ENCODE measurements around the gene NUDT2. TPM values are rescaled to one million over a fixed set of nuclear protein-coding genes. Genes with fewer than 3 reads are reported as not detected.
"Not testable (repeated sequence)": the region's sequence is repeated elsewhere in the genome, so short reads cannot be mapped to it uniquely, and the experiment has no call there.

The NUDT2 gene
- total RNA-seq, 2 donors from 2014 or later = 17.6 to 25.3 TPM

DNA sequence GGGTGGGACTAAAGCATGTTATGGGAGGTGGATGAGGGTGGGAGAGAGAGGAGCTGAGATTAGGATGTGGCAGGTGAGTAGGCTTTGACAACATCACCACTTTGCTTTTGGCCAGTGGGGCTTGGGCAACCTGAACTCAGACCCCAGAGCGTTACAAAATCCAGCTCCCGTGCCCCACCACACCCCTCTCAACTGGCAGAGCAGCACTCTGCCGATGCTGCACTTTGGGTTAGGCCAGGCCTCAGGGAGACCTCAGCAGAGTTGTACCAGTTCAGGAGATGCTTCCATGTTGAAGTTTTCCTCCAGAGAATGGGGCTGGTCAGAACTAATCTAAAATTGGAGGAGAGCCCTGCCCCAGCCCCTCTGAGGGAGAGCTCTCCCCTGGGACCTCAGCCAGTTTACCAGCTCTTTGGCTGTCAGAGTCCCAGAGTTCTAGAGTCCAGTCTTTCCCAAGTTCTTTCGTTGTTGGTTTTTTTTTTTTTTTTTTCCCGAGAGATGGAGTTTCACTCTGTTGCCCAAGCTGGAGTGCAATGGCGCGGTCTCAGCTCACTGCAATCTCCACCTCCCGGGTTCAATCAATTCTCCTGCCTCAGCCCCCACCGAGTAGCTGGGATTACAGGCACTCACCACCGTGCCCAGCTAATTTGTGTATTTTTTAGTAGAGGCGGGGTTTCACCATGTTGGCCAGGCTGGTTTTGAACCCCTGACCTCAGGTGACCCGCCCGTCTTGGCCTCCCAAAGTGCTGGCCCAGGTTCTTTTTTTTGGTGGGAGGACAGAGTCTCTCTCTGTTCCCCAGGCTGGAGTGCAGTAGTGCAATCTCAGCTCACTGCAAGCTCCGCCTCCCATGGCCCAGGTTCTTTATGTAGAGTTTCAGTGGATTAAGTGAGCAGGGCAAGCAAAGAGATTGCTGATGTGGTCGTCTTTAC lies 17.8 kb downstream of the NUDT2 start:
- H3K36me3 ChIP-seq = peaks cover 10% of the 10 kb centered on the region
- H3K9me3 ChIP-seq = no peaks in the 10 kb centered on the region
- H3K4me1 ChIP-seq = peaks cover 0 to 37% of the 10 kb centered on the region in 2 donors
- no peak overlapping the region for H3K27ac ChIP-seq
- no peak for DNase-seq (ENCODE audit: low spot score)
- H3K4me3 ChIP-seq = no peak overlapping the region
- TF ChIP-seq, protein P1, sequence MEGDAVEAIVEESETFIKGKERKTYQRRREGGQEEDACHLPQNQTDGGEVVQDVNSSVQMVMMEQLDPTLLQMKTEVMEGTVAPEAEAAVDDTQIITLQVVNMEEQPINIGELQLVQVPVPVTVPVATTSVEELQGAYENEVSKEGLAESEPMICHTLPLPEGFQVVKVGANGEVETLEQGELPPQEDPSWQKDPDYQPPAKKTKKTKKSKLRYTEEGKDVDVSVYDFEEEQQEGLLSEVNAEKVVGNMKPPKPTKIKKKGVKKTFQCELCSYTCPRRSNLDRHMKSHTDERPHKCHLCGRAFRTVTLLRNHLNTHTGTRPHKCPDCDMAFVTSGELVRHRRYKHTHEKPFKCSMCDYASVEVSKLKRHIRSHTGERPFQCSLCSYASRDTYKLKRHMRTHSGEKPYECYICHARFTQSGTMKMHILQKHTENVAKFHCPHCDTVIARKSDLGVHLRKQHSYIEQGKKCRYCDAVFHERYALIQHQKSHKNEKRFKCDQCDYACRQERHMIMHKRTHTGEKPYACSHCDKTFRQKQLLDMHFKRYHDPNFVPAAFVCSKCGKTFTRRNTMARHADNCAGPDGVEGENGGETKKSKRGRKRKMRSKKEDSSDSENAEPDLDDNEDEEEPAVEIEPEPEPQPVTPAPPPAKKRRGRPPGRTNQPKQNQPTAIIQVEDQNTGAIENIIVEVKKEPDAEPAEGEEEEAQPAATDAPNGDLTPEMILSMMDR (IDR thresholded peaks at IDR 0.05) = no peak
- H3K27me3 ChIP-seq = no peaks in the 10 kb centered on the region

DNA sequence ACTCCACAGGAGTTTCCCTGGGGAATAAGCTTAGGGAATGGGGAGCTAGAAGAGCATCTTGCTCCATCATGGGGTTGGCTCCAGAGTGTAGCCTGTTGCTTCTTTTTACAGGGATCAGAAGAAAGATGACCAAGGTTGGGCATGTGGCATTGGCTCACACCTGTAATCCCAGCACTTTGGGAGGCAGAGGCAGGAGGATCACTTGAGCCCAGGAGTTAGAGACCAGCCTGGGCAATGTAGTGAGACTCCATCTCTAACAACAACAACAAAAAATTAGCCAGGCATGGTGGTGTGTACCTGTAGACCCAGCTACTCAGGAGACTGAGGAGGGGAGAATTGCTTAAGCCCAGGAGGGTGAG lies 18.4 kb downstream of the NUDT2 start:
- DNase-seq (ENCODE audit: low spot score) = no peak
- H3K36me3 ChIP-seq = peaks cover 5% of the 10 kb centered on the region
- TF ChIP-seq, protein P1 (IDR thresholded peaks at IDR 0.05) = no peak
- no peak overlapping the region for H3K4me3 ChIP-seq
- no peak overlapping the region for H3K27ac ChIP-seq
- H3K27me3 ChIP-seq = no peaks in the 10 kb centered on the region
- no peaks in the 10 kb centered on the region for H3K9me3 ChIP-seq
- peaks cover 0 to 31% of the 10 kb centered on the region in 2 donors for H3K4me1 ChIP-seq

DNA sequence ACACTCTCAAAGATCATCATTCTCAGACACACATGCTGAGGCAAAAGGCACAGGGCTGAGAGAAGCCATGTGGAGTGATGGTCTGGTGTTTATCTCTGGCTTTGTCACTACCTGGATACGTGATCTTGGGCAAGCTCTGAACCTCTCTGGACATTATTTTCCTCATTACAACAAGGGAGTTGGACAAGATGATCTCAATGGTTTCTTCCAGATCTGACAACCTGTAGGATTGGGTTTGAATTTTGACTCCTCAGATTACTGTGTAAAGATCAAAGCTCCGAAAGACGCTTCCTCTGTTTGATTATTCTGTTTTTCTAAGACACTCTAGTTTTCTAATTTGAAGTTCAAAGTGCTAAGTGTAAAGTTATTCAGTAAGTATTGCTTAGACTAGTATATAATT lies 20.0 kb downstream of the NUDT2 start:
- H3K36me3 ChIP-seq = no peaks in the 10 kb centered on the region
- H3K4me1 ChIP-seq = peaks cover 0 to 19% of the 10 kb centered on the region in 2 donors
- H3K27ac ChIP-seq = no peak overlapping the region
- TF ChIP-seq, protein P1 (IDR thresholded peaks at IDR 0.05) = no peak
- no peaks in the 10 kb centered on the region for H3K9me3 ChIP-seq
- no peaks in the 10 kb centered on the region for H3K27me3 ChIP-seq
- DNase-seq (ENCODE audit: low spot score) = no peak
- no peak overlapping the region for H3K4me3 ChIP-seq

DNA sequence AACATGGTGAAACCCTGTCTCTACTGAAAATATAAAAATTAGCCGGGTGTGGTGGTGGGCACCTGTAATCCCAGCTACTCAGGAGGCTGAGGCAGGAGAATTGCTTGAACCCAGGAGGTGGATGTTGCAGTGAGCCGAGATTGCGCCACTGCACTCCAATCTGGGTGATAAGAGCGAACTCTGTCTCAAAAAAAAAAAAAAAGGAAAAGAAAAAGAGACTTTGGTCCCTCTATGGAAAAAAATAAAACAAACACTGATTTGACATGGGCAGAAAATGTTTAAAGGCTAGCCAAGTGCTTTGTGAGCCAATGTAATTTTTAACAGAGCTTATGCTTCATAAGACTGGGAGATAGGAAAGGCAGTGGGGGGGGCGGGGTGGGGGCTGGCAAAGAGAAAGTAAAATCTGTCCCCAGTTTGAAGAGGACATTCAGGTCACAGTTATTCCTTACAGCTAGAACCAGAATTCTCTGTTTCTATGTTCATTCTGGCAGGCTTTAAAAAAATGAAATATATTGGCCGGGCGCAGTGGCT lies 22.8 kb downstream of the NUDT2 start:
- H3K9me3 ChIP-seq = peaks cover 0 to 14% of the 10 kb centered on the region in 2 donors
- H3K4me1 ChIP-seq; H3K27ac ChIP-seq; H3K36me3 ChIP-seq; DNase-seq (ENCODE audit: low spot score); H3K27me3 ChIP-seq; H3K4me3 ChIP-seq: not testable (repeated sequence)

DNA sequence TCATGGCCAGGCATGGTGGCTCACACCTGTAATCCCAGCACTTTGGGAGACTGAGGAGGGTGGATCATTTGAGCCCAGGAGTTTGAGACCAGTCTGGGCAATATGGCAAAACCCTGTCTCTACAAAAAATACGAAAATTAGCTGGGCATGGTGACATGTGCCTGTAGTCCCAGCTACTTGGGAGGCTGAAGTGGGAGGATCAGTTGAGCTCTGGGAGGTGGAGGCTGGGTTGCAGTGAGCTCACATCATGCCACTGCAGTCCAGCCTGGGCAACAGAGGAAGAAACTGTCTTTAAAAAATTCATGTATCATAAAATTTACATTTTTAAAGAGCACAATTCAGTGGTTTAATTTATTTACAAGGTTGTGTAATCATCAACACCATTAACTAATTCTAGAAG lies 23.6 kb downstream of the NUDT2 start:
- peaks cover 0 to 14% of the 10 kb centered on the region in 2 donors for H3K9me3 ChIP-seq
- H3K4me1 ChIP-seq; H3K4me3 ChIP-seq; H3K27me3 ChIP-seq; H3K36me3 ChIP-seq; H3K27ac ChIP-seq; DNase-seq (ENCODE audit: low spot score): not testable (repeated sequence)

DNA sequence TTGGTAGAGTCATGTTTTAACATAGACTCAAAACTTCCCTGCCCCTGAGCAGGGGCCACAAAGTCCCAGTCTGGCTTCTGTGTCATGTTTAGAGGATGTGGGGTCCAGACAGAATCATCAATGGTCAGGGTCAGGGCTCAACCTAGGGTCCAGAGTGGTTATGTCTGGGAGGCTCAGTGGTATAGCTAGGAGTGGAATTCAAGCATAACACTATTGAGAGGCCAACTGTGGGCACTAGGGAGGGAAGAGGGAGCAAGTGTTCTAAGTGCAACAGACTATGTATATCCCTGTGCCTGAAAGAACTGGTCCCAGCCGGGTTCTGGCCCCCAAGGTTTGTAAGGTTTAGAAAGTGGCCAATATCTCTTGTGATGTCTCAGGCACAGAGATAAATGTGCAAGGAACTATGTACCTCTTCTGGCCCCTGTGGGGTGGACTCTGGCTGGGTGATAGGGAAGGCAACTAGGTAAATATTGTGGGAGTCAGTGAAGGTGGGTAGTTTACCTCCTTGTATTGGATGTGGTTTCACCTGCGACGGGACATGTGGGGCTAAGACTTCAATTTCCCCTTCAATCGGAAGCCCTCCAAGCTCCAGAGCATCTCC lies 33.3 kb downstream of the NUDT2 start:
- no peak overlapping the region for H3K4me3 ChIP-seq
- no peaks in the 10 kb centered on the region for H3K9me3 ChIP-seq
- TF ChIP-seq, protein P1 (IDR thresholded peaks at IDR 0.05) = no peak
- H3K27ac ChIP-seq = no peak overlapping the region
- DNase-seq (ENCODE audit: low spot score) = no peak
- H3K36me3 ChIP-seq = no peaks in the 10 kb centered on the region
- H3K27me3 ChIP-seq = no peaks in the 10 kb centered on the region
- peaks cover 0 to 21% of the 10 kb centered on the region in 2 donors for H3K4me1 ChIP-seq

All from right atrium auricular region (tissue), 2 donors.